ENCODE data around the gene ARHGEF33.

The ARHGEF33 gene

GRCh38 chr2:38889575-38889974 is at the start of gene ARHGEF33:
Gene ARHGEF33, plus strand, starts transcription at chr2:38889875. Its CDS starts 29,573 bp downstream, at chr2:38919448.
- no peak for DNase-seq (ENCODE audit: low read depth in 3 of 3)

GRCh38 chr2:38850045-38850444 is 39.6 kb upstream of the ARHGEF33 start:
- no peak for DNase-seq (ENCODE audit: low read depth in 3 of 3)

- no peak for DNase-seq (ENCODE audit: low read depth in 3 of 3)
These were observed 33.5 kb upstream of the ARHGEF33 start for GRCh38 chr2:38856165-38856564.

DNA sequence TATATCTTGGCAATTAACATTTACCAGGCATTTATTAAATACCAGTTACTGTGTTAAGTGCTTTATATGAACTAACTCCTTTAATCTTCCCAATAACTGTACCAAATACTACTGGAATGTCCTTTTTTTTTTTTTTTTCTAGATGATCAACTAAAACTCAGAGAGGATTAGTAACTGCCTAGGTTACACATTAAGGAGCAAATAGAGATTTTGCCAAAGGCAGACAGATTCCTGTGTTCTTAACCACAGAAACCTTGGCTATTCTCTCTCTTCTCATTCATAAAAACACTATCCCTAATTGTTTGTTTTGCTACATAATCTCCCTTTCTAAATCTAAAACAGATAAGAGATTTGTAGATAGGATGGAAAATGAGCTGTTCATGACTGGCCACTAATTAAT is 27.2 kb upstream of the ARHGEF33 start:
- no peak for DNase-seq (ENCODE audit: low read depth in 3 of 3)

- no peak for DNase-seq (ENCODE audit: low read depth in 3 of 3)
These were observed 26.5 kb upstream of the ARHGEF33 start for GRCh38 chr2:38863061-38863695.

- DNase-seq (ENCODE audit: low read depth in 3 of 3): no peak
These were observed 22.8 kb upstream of the ARHGEF33 start for GRCh38 chr2:38866773-38867443.

DNA sequence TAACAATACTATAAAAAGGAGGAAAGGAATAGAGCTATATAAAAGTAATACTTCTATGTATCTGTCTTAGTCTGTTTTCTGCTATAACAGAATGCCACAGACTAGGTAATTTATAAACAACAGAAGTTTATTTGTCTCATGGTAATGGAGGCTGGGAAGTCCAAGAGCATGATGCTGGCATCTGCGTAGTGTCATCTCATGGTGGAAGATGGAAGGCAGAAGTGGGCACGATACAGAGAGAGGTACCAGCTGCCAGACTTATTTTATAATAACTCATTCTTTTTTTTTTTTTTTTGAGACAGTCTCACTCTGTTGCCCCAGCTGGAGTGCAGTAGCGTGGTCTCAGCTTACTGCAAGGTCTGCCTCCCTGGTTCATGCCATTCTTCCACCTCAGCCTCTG is 18.2 kb upstream of the ARHGEF33 start:
- DNase-seq (ENCODE audit: low read depth in 3 of 3): no peak

DNA sequence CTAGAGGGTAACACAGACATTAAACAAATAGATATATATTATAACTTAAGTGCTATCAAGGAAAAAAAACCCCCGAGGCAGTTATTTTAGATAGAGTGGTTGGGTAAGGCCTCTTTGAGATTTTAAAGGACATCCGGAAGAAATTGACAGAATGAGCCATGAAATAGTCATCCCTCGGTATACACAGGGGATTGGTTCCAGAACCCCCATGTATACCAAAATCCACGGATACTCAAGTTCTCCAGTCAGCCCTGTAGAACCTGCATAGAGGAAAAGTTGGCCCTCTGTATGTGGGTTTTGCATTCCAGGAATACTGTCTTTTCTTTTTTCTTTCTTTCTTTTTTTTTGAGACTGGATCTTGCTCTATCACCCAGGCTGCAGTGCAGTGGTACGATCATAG is 15.9 kb upstream of the ARHGEF33 start:
- no peak for DNase-seq (ENCODE audit: low read depth in 3 of 3)

- no peak for DNase-seq (ENCODE audit: low read depth in 3 of 3)
These were observed 14.5 kb upstream of the ARHGEF33 start for GRCh38 chr2:38875227-38875575.

- peak; percentile 64 to 79 (median 67) for DNase-seq (ENCODE audit: low read depth in 3 of 3)
These were observed 13.9 kb upstream of the ARHGEF33 start, which contains the start of the genes DHX57 and MORN2 for GRCh38 chr2:38875576-38876367. Gene DHX57, minus strand, starts transcription at chr2:38875934. Its CDS starts 7,529 bp downstream, at chr2:38868405. Gene MORN2, plus strand, starts transcription at chr2:38875976.

DNA sequence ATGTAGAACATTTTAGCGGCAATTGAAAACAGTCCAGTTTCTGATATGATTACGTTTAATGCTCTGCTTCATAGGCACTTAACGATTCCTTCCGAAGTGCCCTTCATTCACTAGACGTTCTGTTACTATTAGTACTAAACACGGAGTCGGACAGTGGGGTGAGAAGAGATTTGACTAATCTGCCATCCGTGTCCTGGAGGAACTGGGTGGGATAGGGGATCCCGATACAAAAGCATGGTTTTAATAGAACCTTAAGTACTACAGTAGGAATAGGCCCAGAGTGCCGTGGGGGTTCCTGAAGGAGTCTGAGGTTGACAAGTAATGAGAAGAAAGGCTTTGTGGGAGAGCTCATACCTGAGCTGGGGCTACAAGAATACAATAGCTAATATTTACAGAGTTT is 13.3 kb upstream of the ARHGEF33 start:
- DNase-seq (ENCODE audit: low read depth in 3 of 3): no peak

- DNase-seq (ENCODE audit: low read depth in 3 of 3): no peak
These were observed 3.6 kb upstream of the ARHGEF33 start for GRCh38 chr2:38886063-38886462.

- no peak for DNase-seq (ENCODE audit: low read depth in 3 of 3)
These were observed 2.3 kb upstream of the ARHGEF33 start for GRCh38 chr2:38887347-38887746.

- DNase-seq (ENCODE audit: low read depth in 3 of 3): no peak
These were observed 1.6 kb upstream of the ARHGEF33 start for GRCh38 chr2:38887902-38888554.

DNA sequence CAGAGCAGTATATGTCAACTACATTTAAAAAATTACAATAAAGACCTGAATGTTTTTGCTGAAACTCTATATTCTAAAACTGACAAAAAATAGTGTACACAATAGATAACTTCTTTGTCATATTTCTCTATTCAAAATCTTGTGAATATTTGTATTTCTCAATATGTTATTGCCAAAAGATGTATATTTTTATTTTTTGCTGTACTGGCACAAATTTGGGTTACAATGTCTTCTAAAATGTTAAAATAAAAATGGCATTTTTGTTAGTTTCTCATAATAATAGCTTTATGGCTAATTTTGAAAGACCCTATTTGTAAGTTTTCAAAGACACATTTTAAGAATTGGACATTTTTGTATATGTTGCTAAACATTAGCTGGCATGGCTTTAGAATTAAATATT is 630 bp upstream of the ARHGEF33 start:
- DNase-seq (ENCODE audit: low read depth in 3 of 3): no peak

DNA sequence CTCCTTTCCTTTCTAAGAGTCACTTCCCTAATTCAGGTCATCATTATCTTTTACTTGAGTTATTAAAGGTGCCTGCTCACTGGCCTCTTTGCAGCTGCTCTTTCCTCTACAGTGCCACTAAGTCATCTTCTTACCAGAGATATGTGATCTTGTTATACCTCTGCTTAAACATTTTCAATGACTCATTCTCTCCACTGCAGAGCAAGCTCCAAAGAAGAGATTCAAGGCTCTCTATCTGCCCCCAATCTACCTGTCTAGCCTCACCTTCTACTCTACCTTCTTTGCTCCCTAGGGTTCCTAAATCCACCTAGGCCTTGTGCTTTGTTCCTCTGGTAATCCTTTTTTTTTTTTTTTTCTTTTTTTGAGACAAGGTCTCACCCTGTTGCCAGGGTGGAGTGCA is 3.1 kb downstream of the ARHGEF33 start:
- no peak for DNase-seq (ENCODE audit: low read depth in 3 of 3)

DNA sequence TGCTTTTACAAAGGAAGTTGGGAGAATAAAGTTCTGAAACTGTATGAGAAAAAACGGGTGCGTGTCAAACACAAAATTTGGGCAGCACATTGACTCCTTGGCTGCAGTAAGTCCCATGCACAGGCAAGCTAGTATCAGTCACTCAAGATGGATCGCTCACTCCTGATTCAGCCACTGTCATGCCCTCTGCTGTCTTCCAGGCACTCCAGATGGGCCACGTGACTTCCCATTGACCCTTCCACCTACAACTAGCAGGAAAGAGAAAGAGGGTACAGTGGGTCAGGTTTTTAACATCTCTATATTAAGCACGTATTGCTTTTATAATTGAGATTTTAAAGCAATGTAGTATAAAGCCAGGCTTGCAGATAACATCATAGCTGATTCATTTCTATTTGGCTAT is 8.6 kb downstream of the ARHGEF33 start:
- no peak for DNase-seq (ENCODE audit: low read depth in 3 of 3)

DNA sequence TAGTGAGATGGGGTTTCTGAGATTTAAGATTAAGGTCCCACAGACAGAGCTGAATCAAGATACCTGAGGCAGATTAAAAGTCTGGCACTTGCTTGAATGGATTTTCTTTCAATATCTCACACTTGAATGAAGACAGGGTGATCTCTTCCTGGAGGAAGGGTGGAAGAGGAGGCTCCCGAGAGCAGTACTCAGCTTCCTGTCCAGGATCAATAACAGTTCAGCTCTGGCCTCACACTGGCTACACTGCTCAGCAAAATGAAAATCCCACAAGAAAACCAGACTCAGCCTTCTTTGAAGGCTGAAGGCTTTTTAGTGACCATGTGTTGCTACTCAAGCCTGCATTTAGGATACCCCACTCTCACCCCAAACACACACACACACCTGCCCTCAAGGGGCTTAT is 11.1 kb downstream of the ARHGEF33 start:
- no peak for DNase-seq (ENCODE audit: low read depth in 3 of 3)

DNA sequence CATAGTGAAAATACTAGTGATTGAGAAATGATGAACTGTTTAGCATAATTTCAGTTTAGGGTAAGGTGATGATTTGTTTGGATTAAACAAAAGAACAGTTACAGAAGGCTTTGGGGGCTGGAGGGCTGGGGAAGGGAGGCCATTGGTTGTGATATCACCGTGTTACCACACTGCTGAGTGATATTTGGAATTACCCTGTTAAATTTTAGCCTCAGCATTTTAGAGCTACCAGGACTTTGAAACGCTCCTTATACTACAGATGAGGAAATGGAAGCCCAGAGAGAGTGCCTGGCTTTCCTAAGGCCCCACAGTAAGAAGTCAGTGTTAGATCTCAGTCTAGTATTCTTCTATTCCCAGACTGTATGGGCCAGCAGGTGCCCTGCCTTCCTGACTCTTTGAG is 15.6 kb downstream of the ARHGEF33 start:
- DNase-seq (ENCODE audit: low read depth in 3 of 3): no peak

DNA sequence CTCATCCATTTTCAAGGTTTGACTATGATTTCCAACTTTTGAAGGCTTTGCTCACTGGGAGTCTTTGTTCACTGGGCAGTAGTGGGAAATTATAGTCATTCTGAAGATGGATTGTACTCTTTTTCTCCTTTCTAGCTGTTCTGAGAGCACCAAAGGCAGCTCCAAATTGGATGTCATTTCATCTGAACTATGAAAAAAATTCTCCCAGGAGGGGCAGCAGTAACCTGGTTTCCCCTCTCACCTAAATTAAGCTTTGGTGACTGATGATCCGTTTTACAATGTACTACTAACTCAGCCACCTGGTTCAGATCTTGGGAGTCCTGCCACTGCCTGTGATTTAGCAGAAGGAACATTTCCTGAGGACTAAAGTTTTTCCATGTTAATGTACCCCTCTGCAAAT is 17.6 kb downstream of the ARHGEF33 start:
- DNase-seq (ENCODE audit: low read depth in 3 of 3): no peak

GRCh38 chr2:38907743-38908562 is 18.3 kb downstream of the ARHGEF33 start:
- no peak for DNase-seq (ENCODE audit: low read depth in 3 of 3)
